SKM-1 treated with dmso at 0.1 percent for 144 hours (cell line): ENCODE data around the gene BTN1A1.
"Not testable (repeated sequence)": the region's sequence is repeated elsewhere in the genome, so short reads cannot be mapped to it uniquely, and the experiment has no call there.

Experiments
- DNase-seq: peaks from one replicate; lab custom pipeline; 2025; ENCODE audit not compliant: unreplicated experiment; lab: John Stamatoyannopoulos, UW

The BTN1A1 gene

GRCh38 chr6:26507658-26508057 lies 7.6 kb downstream of the BTN1A1 start:
- DNase-seq = no peak

GRCh38 chr6:26511033-26511432 lies 10.9 kb downstream of the BTN1A1 start:
- DNase-seq = not testable (repeated sequence)

GRCh38 chr6:26514984-26515383 lies 14.9 kb downstream of the BTN1A1 start:
- no peak for DNase-seq

GRCh38 chr6:26516481-26517427 lies 16.7 kb downstream of the BTN1A1 start:
- DNase-seq = no peak

- no peak for DNase-seq
Observed at GRCh38 chr6:26519359-26519758, 19.3 kb downstream of the BTN1A1 start.

GRCh38 chr6:26520237-26520849 lies 20.2 kb downstream of the BTN1A1 start:
- no peak for DNase-seq

- DNase-seq = peak; percentile 63
Observed at GRCh38 chr6:26520850-26521599, 20.9 kb downstream of the BTN1A1 start.

- DNase-seq = peak; percentile 50
Observed at GRCh38 chr6:26521600-26522391, 21.7 kb downstream of the BTN1A1 start.

GRCh38 chr6:26522486-26523228 lies 22.6 kb downstream of the BTN1A1 start:
- not testable (repeated sequence) for DNase-seq

- not testable (repeated sequence) for DNase-seq
Observed at GRCh38 chr6:26524314-26524713, 24.2 kb downstream of the BTN1A1 start.

GRCh38 chr6:26524722-26525370 lies 24.7 kb downstream of the BTN1A1 start:
- no peak for DNase-seq

- no peak for DNase-seq
Observed at GRCh38 chr6:26525838-26526237, 25.7 kb downstream of the BTN1A1 start.

GRCh38 chr6:26526928-26527327 lies 26.8 kb downstream of the BTN1A1 start:
- no peak for DNase-seq

- no peak for DNase-seq
Observed at GRCh38 chr6:26530203-26530602, 30.1 kb downstream of the BTN1A1 start.

- DNase-seq = no peak
Observed at GRCh38 chr6:26531897-26532296, 31.8 kb downstream of the BTN1A1 start.

- DNase-seq = peak; percentile 82
Observed at GRCh38 chr6:26532699-26533531, 32.8 kb downstream of the BTN1A1 start.

- DNase-seq = no peak
Observed at GRCh38 chr6:26533532-26533931, 33.4 kb downstream of the BTN1A1 start.

GRCh38 chr6:26534681-26535465 lies 34.8 kb downstream of the BTN1A1 start:
- DNase-seq = no peak
